ENCODE results near the gene PHF5A.
"Not testable (repeated sequence)": the region's sequence is repeated elsewhere in the genome, so short reads cannot be mapped to it uniquely, and the experiment has no call there.

GRCh38 chr22:41433480-41433879 lies 35.0 kb downstream of the PHF5A start:
- TF ChIP-seq POLR2A (IDR thresholded peaks at IDR 0.05; ENCODE audit: low read depth, low read length); TAF1 (IDR thresholded peaks at IDR 0.05; ENCODE audit: borderline replicate concordance, low read depth, low read length); POLR2AphosphoS5 (IDR thresholded peaks at IDR 0.05; ENCODE audit: low read depth, low read length): not testable (repeated sequence)

All from GM12892 (cell line).